ENCODE results near the gene DUSP10. TPM values are rescaled to one million over a fixed set of nuclear protein-coding genes. Genes with fewer than 3 reads are reported as not detected.

The DUSP10 gene
- total RNA-seq, 1 donor from 2014 or later: 65.8 TPM

DNA sequence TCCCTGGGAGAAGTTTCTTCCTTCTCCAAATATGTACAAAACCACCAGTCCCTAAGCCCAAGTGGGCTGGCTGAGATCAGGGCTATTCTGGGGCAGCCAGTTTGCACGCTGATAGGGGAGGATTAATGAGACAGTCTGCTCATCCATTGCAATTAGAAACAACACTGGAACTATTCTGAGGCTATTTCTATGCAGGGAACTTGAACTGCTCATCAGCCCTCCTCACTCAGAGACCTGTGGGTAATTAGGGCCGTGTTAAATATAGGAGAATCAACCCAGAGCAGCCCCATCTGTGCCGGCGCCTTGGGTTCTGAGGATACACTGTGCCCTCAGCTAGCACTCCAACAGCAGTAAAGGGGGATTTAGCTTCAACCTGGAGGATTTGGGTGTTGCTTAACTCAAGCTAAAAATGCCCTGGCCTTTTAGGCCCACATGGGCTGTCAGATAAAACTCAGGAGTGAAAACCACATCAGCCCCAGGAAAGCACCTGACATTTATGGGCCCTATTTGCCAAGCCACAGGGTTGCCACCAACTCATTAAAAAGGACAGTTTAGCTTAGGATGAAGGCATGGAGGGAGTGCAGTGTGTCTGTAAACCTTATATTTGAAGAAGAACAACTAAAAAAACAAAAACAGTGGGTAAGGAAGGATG, 53.9 kb downstream of the DUSP10 start:
- H3K27me3 ChIP-seq (ENCODE audit: control insufficient read depth, insufficient read depth, low read length): no peaks in the 10 kb centered on the region
- DNase-seq (ENCODE audit: low read depth): no peak
- TF ChIP-seq, protein P1, sequence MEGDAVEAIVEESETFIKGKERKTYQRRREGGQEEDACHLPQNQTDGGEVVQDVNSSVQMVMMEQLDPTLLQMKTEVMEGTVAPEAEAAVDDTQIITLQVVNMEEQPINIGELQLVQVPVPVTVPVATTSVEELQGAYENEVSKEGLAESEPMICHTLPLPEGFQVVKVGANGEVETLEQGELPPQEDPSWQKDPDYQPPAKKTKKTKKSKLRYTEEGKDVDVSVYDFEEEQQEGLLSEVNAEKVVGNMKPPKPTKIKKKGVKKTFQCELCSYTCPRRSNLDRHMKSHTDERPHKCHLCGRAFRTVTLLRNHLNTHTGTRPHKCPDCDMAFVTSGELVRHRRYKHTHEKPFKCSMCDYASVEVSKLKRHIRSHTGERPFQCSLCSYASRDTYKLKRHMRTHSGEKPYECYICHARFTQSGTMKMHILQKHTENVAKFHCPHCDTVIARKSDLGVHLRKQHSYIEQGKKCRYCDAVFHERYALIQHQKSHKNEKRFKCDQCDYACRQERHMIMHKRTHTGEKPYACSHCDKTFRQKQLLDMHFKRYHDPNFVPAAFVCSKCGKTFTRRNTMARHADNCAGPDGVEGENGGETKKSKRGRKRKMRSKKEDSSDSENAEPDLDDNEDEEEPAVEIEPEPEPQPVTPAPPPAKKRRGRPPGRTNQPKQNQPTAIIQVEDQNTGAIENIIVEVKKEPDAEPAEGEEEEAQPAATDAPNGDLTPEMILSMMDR (IDR thresholded peaks at IDR 0.05; ENCODE audit: insufficient read depth, low read length, poor library complexity, severe bottlenecking): no peak
- no peak overlapping the region for H3K4me3 ChIP-seq (ENCODE audit: low read depth, low read length)
- H3K36me3 ChIP-seq (ENCODE audit: control insufficient read depth, insufficient read depth, low read length): no peaks in the 10 kb centered on the region

DNA sequence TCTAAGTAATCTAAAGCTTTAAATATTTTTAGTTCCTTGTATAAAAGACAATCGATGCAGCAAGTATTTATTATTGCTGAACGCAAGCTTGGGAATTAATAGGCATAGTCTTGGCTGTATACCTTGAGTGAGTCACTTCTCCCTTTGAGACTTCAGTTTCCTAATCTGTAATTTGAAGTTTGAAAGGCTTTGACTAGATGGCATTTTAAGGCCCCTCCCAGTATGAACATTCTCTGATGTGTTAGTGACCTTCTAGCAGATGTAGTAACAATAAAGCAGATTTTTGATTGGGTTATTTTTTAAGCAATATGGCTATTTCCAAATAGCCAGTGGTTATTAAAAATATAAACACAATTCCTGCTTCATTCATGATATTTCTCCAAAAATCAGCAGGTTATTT, 58.2 kb downstream of the DUSP10 start:
- TF ChIP-seq, protein P1 (IDR thresholded peaks at IDR 0.05; ENCODE audit: insufficient read depth, low read length, poor library complexity, severe bottlenecking): no peak
- H3K4me3 ChIP-seq (ENCODE audit: low read depth, low read length): no peak overlapping the region
- DNase-seq (ENCODE audit: low read depth): no peak
- H3K36me3 ChIP-seq (ENCODE audit: control insufficient read depth, insufficient read depth, low read length): no peaks in the 10 kb centered on the region
- H3K27me3 ChIP-seq (ENCODE audit: control insufficient read depth, insufficient read depth, low read length): no peaks in the 10 kb centered on the region

DNA sequence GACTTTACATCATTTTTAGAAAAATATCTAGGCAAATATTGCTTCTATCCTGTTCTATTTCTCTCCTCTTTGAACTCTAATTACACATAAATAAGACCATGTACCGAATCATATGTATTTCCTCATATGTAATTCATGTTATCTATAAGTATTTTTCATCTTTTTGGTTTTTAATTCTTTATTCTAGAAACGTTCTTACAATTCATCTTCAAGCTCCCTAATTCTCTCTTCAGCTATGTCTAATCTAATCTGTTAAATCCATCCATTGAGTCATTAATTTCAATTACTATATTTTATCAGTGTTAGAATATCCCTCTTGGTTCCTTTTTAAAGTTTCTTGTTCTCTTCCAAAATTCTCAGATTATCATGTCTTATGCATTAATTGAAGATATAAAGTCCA, 61.8 kb downstream of the DUSP10 start:
- H3K4me3 ChIP-seq (ENCODE audit: low read depth, low read length): no peak overlapping the region
- TF ChIP-seq, protein P1 (IDR thresholded peaks at IDR 0.05; ENCODE audit: insufficient read depth, low read length, poor library complexity, severe bottlenecking): no peak
- no peak for DNase-seq (ENCODE audit: low read depth)
- H3K36me3 ChIP-seq (ENCODE audit: control insufficient read depth, insufficient read depth, low read length): no peaks in the 10 kb centered on the region
- H3K27me3 ChIP-seq (ENCODE audit: control insufficient read depth, insufficient read depth, low read length): no peaks in the 10 kb centered on the region

DNA sequence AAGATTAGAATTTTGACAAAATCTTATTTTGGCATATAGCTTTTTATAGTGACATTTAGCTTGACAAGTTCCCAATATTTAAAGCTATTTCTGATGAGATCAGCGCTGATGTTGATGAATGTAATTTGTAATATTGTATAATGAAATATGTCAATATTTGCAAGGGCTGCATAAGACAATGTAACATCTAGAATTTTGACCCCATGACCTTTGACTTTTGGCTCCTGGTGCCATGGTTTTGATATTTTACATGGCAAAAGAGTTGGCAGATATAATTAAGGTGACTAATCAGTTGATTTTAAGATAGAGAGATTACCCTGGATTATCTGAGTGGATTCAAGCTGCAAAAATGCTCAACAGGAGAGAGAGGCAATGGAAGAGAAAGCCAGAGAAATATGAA, 63.9 kb downstream of the DUSP10 start:
- Histone ChIP-seq H3K27me3 (ENCODE audit: control insufficient read depth, insufficient read depth, low read length) (no peaks in the 10 kb centered on the region), H3K4me3 (ENCODE audit: low read depth, low read length) (no peak overlapping the region), H3K36me3 (ENCODE audit: control insufficient read depth, insufficient read depth, low read length) (no peaks in the 10 kb centered on the region)
- no peak for DNase-seq (ENCODE audit: low read depth)
- TF ChIP-seq, protein P1 (IDR thresholded peaks at IDR 0.05; ENCODE audit: insufficient read depth, low read length, poor library complexity, severe bottlenecking): no peak

DNA sequence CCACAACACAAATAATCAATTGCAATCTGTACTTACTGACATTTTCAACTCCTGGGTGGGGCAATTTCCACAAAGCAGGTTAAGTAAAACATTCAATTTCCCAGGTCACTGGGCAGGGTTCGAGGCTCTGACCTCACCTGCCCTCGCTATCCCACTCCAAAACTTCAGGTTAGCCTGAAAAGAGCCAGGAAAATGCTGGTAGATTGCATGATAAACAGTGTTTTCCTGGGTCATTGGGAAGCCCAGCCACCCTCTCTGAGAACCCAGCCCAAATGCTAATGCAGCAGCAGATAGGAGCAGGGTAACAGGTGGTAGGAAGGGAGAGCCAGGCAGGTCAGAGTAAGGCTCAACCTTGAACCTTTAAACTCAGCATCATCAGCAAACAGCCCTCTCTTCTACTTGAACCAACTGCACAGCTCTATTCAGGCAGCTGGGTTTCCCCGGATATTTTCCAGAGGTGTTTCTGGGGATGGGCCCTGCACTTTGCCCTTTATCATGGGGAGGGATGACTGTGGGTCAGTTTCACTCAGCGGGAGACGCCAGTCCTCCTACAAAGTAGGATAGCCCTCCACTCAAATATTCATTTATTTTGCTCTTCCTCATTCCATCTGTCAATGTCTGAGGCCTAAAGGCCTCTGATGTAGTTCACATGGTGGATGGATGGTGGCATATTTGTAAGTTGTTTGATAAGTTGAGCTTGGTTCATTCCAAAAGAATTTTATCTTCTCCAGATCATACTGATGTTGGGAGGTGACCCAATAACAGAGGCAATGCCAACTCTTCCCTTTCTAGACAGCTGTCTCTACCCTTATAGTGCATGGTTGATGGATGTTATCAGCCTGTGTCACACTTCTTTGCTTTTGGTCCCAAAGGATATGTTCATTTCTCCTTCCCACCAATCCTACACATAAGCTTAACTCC, 65.7 kb downstream of the DUSP10 start:
- H3K27me3 ChIP-seq (ENCODE audit: control insufficient read depth, insufficient read depth, low read length): no peaks in the 10 kb centered on the region
- DNase-seq (ENCODE audit: low read depth): no peak
- TF ChIP-seq, protein P1 (IDR thresholded peaks at IDR 0.05; ENCODE audit: insufficient read depth, low read length, poor library complexity, severe bottlenecking): no peak
- H3K4me3 ChIP-seq (ENCODE audit: low read depth, low read length): no peak overlapping the region
- H3K36me3 ChIP-seq (ENCODE audit: control insufficient read depth, insufficient read depth, low read length): no peaks in the 10 kb centered on the region

All from kidney epithelial cell (primary cell).